H1 (cell line): ENCODE measurements around the gene TMSB10. TPM values are rescaled to one million over a fixed set of nuclear protein-coding genes. Genes with fewer than 3 reads are reported as not detected.

Experiments used
- CTCF ChIA-PET: fragments of 300-600 bp; sonication (Branson Sonifier 250); formaldehyde crosslinking; loops from one replicate; lab custom pipeline; 2021; ENCODE audit not compliant: partially characterized antibody; lab: Charles Lee
- POLR2A ChIA-PET: fragments of 300-600 bp; sonication (Branson Sonifier 250); formaldehyde crosslinking; loops from one replicate; lab custom pipeline; 2021; ENCODE audit warnings: inconsistent platforms; ENCODE audit not compliant: partially characterized antibody; lab: Charles Lee
- DNase-seq, 2 experiments: peaks; one replicate each; pipeline versions ENCODE4 v3.0.0 to v3.0.0-alpha.2; 2010 to 2022; ENCODE audit warnings: low spot score in 2 of 2, low read depth in 1 of 2, mixed read lengths in 1 of 2
- FAIRE-seq: peaks from 2 replicates; lab custom pipeline; 2011; peaks lifted over from hg19 to GRCh38; lab: Jason Lieb, UNC
- H2AFZ ChIP-seq: 2 replicates; pipeline ENCODE4 v1.8.1; 2012; ENCODE audit warnings: low read length, inconsistent platforms
- H2AK5ac ChIP-seq: 2 replicates; pipeline ENCODE4 v1.6.1; 2013; ENCODE audit warnings: low read depth, low read length
- H2BK120ac ChIP-seq: replicated peaks from 2 replicates; pipeline ENCODE3; 2013; ENCODE audit warnings: low read depth, low read length, inconsistent platforms
- H2BK12ac ChIP-seq: 2 replicates; pipeline ENCODE4 v1.6.1; 2013; ENCODE audit warnings: low read depth, low read length
- H2BK15ac ChIP-seq: 2 replicates; pipeline ENCODE4 v1.6.1; 2013; ENCODE audit warnings: low read length
- H2BK20ac ChIP-seq: 2 replicates; pipeline ENCODE4 v1.6.1; 2013; ENCODE audit warnings: low read length
- H2BK5ac ChIP-seq: 2 replicates; pipeline ENCODE4 v1.6.1; 2013; ENCODE audit warnings: low read depth, low read length
- H3K14ac ChIP-seq: 2 replicates; pipeline ENCODE4 v1.6.1; 2013; ENCODE audit warnings: inconsistent platforms; ENCODE audit not compliant: insufficient read length
- H3K18ac ChIP-seq: 2 replicates; pipeline ENCODE4 v1.6.1; 2013; ENCODE audit warnings: low read length; ENCODE audit errors: extremely low read depth
- H3K23ac ChIP-seq: 2 replicates; pipeline ENCODE4 v1.6.1; 2013; ENCODE audit warnings: inconsistent platforms; ENCODE audit not compliant: insufficient read length
- H3K23me2 ChIP-seq: 2 replicates; pipeline ENCODE4 v1.6.1; 2013; ENCODE audit warnings: low read depth, low read length
- H3K27ac ChIP-seq: 2 replicates; pipeline ENCODE4 v1.6.1; 2011; ENCODE audit warnings: low read depth, low read length, inconsistent platforms
- H3K27me3 ChIP-seq, 4 experiments: replicated peaks in 1 of 4; 1 replicate in 1 of 4; 2 replicates in 3 of 4; pipeline versions ENCODE4 v1.6.1 to v1.8.1; 2011 to 2013; ENCODE audit warnings: low read length in 3 of 4, mild to moderate bottlenecking in 3 of 4, inconsistent platforms in 2 of 4, mixed read lengths in 2 of 4, moderate library complexity in 1 of 4; ENCODE audit not compliant: control insufficient read depth in 3 of 4, insufficient read depth in 3 of 4; ENCODE audit errors: extremely low read depth in 1 of 4
- H3K36me3 ChIP-seq, 4 experiments: 2 replicates each; pipeline versions ENCODE4 v1.6.1 to v1.8.1; 2011 to 2013; ENCODE audit warnings: mild to moderate bottlenecking in 4 of 4, low read length in 3 of 4, moderate library complexity in 2 of 4, control low read depth in 1 of 4, inconsistent platforms in 1 of 4; ENCODE audit not compliant: insufficient read depth in 4 of 4, control insufficient read depth in 2 of 4
- H3K4ac ChIP-seq: replicated peaks from 2 replicates; pipeline ENCODE3; 2013; ENCODE audit warnings: low read length, low read depth, mixed read lengths, inconsistent platforms; ENCODE audit not compliant: insufficient read length
- H3K4me1 ChIP-seq, 4 experiments: replicated peaks in 1 of 4; 1 replicate in 1 of 4; 2 replicates in 3 of 4; pipeline versions ENCODE4 v1.6.1 to v1.8.1; 2011 to 2013; ENCODE audit warnings: low read length in 3 of 4, inconsistent platforms in 2 of 4, mixed read lengths in 1 of 4; ENCODE audit not compliant: insufficient read depth in 4 of 4, control insufficient read depth in 3 of 4
- H3K4me2 ChIP-seq, 2 experiments: 2 replicates each; pipeline versions ENCODE4 v1.6.1 to v1.8.1; 2011 to 2013; ENCODE audit warnings: low read depth in 2 of 2, low read length in 2 of 2, control low read depth in 1 of 2, inconsistent platforms in 1 of 2, mild to moderate bottlenecking in 1 of 2; ENCODE audit not compliant: insufficient read depth in 1 of 2
- H3K4me3 ChIP-seq, 4 experiments: fragments of 200-600, 300-600 bp in 1 of 4; sonication (generic), shearing (Covaris generic), sonication (Bioruptor Twin) in 1 of 4; 2 replicates each; pipeline versions ENCODE4 v1.5.1 to v1.8.1; 2011 to 2016; ENCODE audit warnings: low read length in 4 of 4, low read depth in 3 of 4, control low read depth in 2 of 4, inconsistent platforms in 2 of 4, mild to moderate bottlenecking in 2 of 4, mixed read lengths in 1 of 4, moderate library complexity in 1 of 4; ENCODE audit not compliant: insufficient read depth in 2 of 4; ENCODE audit errors: extremely low read depth in 1 of 4
- H3K56ac ChIP-seq: replicated peaks from 2 replicates; pipeline ENCODE3; 2013; ENCODE audit warnings: low read depth, mild to moderate bottlenecking, mixed read lengths, low read length, inconsistent platforms; ENCODE audit not compliant: insufficient read length
- H3K79me1 ChIP-seq: 2 replicates; pipeline ENCODE4 v1.6.1; 2013; ENCODE audit warnings: low read depth, low read length, control low read depth
- H3K79me2 ChIP-seq, 2 experiments: 2 replicates each; pipeline versions ENCODE4 v1.6.1 to v1.8.1; 2012 to 2013; ENCODE audit warnings: low read length in 2 of 2, mild to moderate bottlenecking in 2 of 2, inconsistent platforms in 1 of 2; ENCODE audit not compliant: insufficient read depth in 2 of 2, control insufficient read depth in 1 of 2
- H3K9ac ChIP-seq, 4 experiments: replicated peaks in 1 of 4; 1 replicate in 1 of 4; 2 replicates in 3 of 4; pipeline versions ENCODE4 v1.6.1 to v1.8.1; 2011 to 2013; ENCODE audit warnings: low read depth in 3 of 4, low read length in 3 of 4, control low read depth in 2 of 4, mild to moderate bottlenecking in 2 of 4, moderate library complexity in 2 of 4, inconsistent platforms in 1 of 4; ENCODE audit errors: extremely low read depth in 1 of 4
- H3K9me3 ChIP-seq, 2 experiments: 2 replicates each; pipeline versions ENCODE4 v1.6.1 to v1.8.1; 2012 to 2013; ENCODE audit warnings: mild to moderate bottlenecking in 2 of 2, moderate library complexity in 2 of 2, control low read depth in 1 of 2, inconsistent platforms in 1 of 2, low read depth in 1 of 2, low read length in 1 of 2, mixed read lengths in 1 of 2; ENCODE audit not compliant: insufficient read depth in 2 of 2
- H4K20me1 ChIP-seq, 2 experiments: replicated peaks in 1 of 2; 2 replicates each; pipeline versions ENCODE3 to v1.8.1; 2011 to 2013; ENCODE audit warnings: inconsistent platforms in 2 of 2, low read length in 2 of 2, mild to moderate bottlenecking in 1 of 2; ENCODE audit not compliant: insufficient read depth in 2 of 2, control insufficient read depth in 1 of 2
- H4K5ac ChIP-seq: 2 replicates; pipeline ENCODE4 v1.6.1; 2013; ENCODE audit warnings: low read length, low read depth, mixed read lengths, inconsistent platforms; ENCODE audit not compliant: insufficient read length
- H4K8ac ChIP-seq: 2 replicates; pipeline ENCODE4 v1.8.0; 2013; ENCODE audit warnings: mild to moderate bottlenecking, moderate library complexity, low read length, inconsistent platforms; ENCODE audit not compliant: insufficient read depth; ENCODE audit errors: extremely low read depth
- H4K91ac ChIP-seq: replicated peaks from 2 replicates; pipeline ENCODE3; 2013; ENCODE audit warnings: low read length, mixed read lengths, inconsistent platforms; ENCODE audit not compliant: insufficient read length
- EZH2 ChIP-seq: fragments of 200-600 bp; sonication (generic); IDR thresholded peaks from 2 replicates; pipeline ENCODE4 v1.7.1; 2012; ENCODE audit warnings: low read depth, mild to moderate bottlenecking, moderate library complexity, low read length, inconsistent platforms; ENCODE audit not compliant: severe bottlenecking
- KDM1A ChIP-seq: fragments of 200-600, 300-600 bp; sonication (generic); IDR thresholded peaks from 2 replicates; pipeline ENCODE4 v1.7.1; 2016; ENCODE audit warnings: mild to moderate bottlenecking, low read length, borderline replicate concordance
- NRF1 ChIP-seq: IDR thresholded peaks from 2 replicates; pipeline ENCODE4 v1.6.1; 2011; ENCODE audit warnings: mild to moderate bottlenecking, low read depth, low read length, improper control_type of control experiment
- POLR2AphosphoS5 ChIP-seq: IDR thresholded peaks from 2 replicates; pipeline ENCODE4 v1.6.1; 2011; ENCODE audit warnings: low read depth, low read length
- YY1 ChIP-seq: IDR thresholded peaks from 2 replicates; pipeline ENCODE4 v1.6.1; 2011; ENCODE audit warnings: low read depth, mild to moderate bottlenecking, low read length
- WGBS, 2 experiments: shearing (Covaris generic) in 1 of 2; methylation state at CpG; one replicate each; pipeline versions ENCODE4 v1.1.6 to v1.1.7; 2013 to 2015; ENCODE audit warnings: low lambda C conversion rate in 2 of 2, mixed read lengths in 2 of 2, inconsistent platforms in 1 of 2, low coverage in 1 of 2, missing lambda C conversion rate in 1 of 2; ENCODE audit not compliant: insufficient replicate concordance in 2 of 2, insufficient coverage in 1 of 2, insufficient read length in 1 of 2; ENCODE audit errors: extremely low coverage in 1 of 2, missing lambda C conversion rate in 1 of 2; 5-methylcytosine and 5-hydroxymethylcytosine counted together
- polyA plus RNA-seq, 7 experiments: library from polyadenylated mRNA; depleted of rRNA in 3 of 7; stranded (reverse) in 5 of 7; unstranded in 2 of 7; fragments of >200 nt in 5 of 7; fragments of 200-250 nt in 2 of 7; gene quantifications; 1 replicate in 5 of 7; 2 replicates in 1 of 7; 4 replicates in 1 of 7; pipeline versions ENCODE4 v1.2.1 to v1.2.3, GENCODE V29; 2011 to 2013; ENCODE audit warnings: missing spikeins in 2 of 7, mixed read lengths in 2 of 7
- total RNA-seq: library from RNA; stranded (reverse); fragmentation: NEBNext Ultra II Directional; extraction: Animal tissue kit (Norgen Biotek cat#: 25700); gene quantifications from 2 replicates; pipeline ENCODE4 v1.2.1, GENCODE V29; 2021

The TMSB10 gene
- total and polyA plus RNA-seq, 2 of the 8 experiments (the other 6 are each of a cell fraction or from before 2014, with no cell fraction given), result 593 to 1,075 TPM

GRCh38 chr2:84882775-84883550, 22.5 kb upstream of the TMSB10 start:
- ChIA-PET CTCF (interaction anchor here (0.6 to 8.1 kb wide), 19 partner anchors 11 to 812 kb away, joined by 3 to 38 read pairs (median 4); no protein-coding TSS in a partner anchor), POLR2A (interaction anchor here (0.6 to 1.5 kb wide), 3 partner anchors 12 to 152 kb away, joined by 3 read pairs; no protein-coding TSS in a partner anchor)
- Histone ChIP-seq H3K18ac (no peak overlapping the region), H3K4me2 (no peak overlapping the region), H3K79me1 (no peaks in the 10 kb centered on the region), H2BK20ac (no peak overlapping the region), H2BK12ac (no peak overlapping the region), H4K8ac (no peak overlapping the region), H2AFZ (no peak overlapping the region), H3K56ac (no peak overlapping the region), H3K9me3 (no peaks in the 10 kb centered on the region), H3K23ac (no peak overlapping the region), H3K36me3 (no peaks in the 10 kb centered on the region), H2BK5ac (no peak overlapping the region), H4K20me1 (peaks cover 0 to 5% of the 10 kb centered on the region in 2 experiments), H3K27ac (no peak overlapping the region), H3K79me2 (no peaks in the 10 kb centered on the region), H3K9ac (no peak overlapping the region), H2BK15ac (no peak overlapping the region), H4K5ac (no peak overlapping the region), H3K4ac (no peak overlapping the region), H2BK120ac (no peak overlapping the region), H3K4me1 (peaks cover 0 to 3% (median under 1%) of the 10 kb centered on the region in 4 experiments; a peak in 3 of 7 replicates), H2AK5ac (no peak overlapping the region), H3K14ac (no peak overlapping the region), H3K4me3 (no peak overlapping the region), H4K91ac (no peak overlapping the region), H3K27me3 (peaks cover 12 to 40% (median 37%) of the 10 kb centered on the region in 4 experiments), H3K23me2 (peaks cover 18% of the 10 kb centered on the region)
- TF ChIP-seq YY1 (no peak), POLR2AphosphoS5 (no peak), EZH2 (no peak), KDM1A (no peak), NRF1 (no peak)
- FAIRE-seq, result no peak
- no peak for DNase-seq
- WGBS, 2 experiments, result 85% methylated on average over 4 of the region's 4 CpGs; no CpG with 5 or more reads in 1 of the 2 experiments
